HPDE6-E6E7 (cell line): ENCODE results near the gene BBIP1.
"Not testable (repeated sequence)": the region's sequence is repeated elsewhere in the genome, so short reads cannot be mapped to it uniquely, and the experiment has no call there.

ENCODE experiments used
- DNase-seq: peaks from one replicate; pipeline ENCODE4 v3.0.0; 2011; ENCODE audit warnings: missing footprints; ENCODE audit errors: extremely low spot score

The BBIP1 gene

DNA sequence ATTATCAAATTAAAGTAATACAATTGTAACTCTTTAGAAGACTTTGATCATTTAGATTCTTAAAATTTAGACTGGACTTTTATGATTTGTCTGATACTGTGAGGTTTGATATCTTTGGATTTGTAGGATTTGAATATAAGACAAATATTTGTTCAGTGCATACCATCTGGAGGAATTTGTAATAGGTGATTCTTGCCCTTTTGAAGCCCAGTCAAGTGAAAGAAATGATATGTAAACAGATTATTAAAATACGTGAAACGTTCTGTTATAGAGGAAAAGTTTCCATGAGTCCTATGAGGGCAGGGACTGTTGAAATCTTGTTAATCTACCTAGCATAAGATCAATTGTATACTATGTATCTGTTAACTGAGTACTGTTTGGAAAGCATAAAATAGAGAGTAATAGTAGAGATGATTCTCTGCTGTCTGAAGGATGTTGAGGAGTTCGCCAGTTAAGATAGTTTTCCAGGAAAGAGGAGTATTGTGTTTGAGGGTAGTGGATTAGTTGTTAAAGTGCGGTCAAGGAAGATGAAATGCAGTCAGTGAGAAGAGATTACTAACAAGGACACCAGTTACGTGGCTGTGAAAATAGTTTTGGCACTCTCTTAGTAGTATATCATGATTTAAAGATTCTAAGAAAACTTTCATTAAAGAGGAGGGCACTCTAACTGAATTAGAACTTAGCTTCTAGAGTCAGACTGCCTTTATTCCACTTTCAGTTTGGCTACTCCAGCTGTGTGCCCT is 32.9 kb downstream of the BBIP1 start:
- no peak for DNase-seq

DNA sequence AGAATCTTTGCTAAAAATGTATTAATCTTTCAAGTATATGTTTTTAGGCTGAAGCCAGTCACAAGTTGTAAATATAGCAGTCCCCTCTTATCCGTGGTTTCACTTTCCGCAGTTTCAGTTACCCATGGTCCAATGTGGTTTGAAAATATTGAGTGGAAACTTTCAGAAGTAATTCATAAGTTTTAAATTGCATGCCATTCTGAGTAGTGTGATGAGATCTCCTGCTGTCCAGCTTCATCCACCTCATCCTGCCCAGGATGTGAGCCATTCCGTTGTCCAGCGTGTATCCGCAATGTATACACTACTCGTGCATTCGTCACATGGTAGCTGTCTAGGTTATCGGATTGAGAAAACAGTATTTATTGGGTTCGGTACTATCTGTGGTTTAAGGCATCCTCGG is 35.1 kb downstream of the BBIP1 start:
- no peak for DNase-seq

DNA sequence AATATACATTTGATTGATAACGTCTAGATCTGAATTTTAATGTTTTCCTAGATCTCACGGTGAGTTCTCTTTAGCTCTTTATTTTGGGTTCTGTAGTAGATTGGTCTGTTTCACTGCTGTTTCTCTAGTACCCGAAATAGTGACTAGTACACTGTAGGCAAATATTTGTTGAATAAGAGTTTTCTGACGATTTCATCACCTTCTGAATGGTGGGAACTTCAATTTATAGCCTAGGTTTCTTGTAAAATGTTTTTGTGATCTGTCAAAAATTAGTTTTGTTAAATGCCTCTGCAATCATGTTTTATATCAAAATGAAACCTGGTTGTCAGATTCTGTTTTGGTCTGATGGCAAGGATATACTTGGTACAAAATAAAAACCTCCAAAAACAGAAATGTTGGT is 37.1 kb downstream of the BBIP1 start:
- no peak for DNase-seq

DNA sequence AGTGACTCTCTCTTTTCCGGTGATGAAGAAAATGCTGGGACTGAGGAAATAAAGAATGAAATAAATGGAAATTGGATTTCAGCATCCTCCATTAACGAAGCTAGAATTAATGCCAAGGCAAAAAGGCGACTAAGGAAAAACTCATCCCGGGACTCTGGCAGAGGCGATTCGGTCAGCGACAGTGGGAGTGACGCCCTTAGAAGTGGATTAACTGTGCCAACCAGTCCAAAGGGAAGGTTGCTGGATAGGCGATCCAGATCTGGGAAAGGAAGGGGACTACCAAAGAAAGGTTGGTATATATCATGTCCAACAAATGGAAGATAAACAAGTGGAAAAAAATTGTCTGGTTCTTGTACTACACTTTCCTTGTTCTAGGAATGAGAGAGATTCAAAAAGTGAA is 37.7 kb downstream of the BBIP1 start:
- no peak for DNase-seq

DNA sequence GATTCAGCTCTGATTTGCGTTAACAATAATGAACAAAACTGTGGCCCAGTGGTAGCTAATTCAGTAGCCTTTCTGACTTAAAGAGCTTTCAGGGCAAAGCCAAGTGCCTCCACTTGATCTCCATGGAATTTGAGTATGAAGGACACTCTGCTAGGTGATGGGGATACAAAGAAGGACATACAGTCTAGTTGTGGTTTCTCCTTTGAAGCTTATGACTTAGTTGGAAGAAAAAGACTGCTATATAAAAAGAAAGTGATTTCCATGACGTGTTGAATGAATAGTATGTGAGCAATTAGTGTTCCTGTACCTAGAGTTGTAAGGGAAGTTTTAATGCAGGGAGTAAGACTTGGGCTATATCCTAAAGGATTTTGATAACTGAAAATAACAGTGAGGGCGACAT is 39.0 kb downstream of the BBIP1 start:
- DNase-seq, result no peak

DNA sequence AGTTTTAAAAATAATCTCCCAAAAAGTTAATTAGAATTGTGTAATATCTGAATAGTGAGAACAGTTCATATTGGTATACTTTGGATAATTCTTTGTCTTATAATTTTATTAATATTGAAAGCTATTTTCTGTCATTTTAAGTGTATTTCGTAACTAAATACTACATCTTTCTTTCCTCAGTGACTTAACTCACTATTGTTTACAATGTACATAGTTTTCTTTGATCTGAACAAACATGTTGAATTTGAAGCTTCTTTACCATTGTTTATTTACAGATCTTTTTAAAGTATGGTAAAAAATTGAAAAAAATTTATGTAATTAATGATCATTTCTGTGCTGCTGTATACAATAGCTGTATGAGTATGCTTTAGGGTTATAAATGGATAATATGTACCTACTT is 42.2 kb downstream of the BBIP1 start:
- DNase-seq, result no peak

DNA sequence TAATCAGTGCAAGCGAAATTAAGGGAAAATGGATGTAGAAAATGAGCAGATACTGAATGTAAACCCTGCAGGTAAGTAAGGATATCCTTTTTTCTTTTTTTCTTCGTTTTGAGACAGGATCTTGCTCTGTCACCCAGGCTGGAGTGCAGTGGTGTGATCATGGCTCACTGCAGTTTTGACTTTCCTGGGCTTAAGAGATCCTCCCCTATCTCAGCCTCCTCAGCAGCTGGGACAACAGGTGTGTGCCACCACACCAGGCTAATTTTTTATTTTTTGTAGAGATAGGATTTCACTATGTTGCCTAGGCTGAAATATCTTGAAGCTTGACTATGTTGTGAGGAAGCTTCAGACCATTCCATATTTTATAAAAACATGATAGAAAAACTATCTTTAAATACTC is 43.0 kb downstream of the BBIP1 start:
- DNase-seq, result no peak

DNA sequence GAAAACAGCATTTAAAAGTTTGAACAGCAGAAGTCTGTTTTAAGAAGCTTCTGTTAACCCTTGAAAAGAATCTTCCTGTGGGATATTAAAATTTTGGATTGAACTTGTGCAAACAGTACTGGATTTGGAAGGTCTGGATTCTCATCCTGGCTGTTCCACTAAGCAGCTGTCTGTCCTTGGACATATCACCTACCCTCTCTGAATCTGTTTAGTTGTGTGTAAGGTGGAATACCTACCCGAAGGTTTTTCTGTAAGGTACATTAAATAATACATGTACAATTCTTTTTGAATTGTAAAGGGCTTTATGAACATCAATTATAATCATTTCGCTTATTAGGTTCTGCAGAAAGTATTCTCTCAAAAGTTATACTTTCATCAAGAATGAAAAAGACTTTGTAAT is 45.0 kb downstream of the BBIP1 start:
- no peak for DNase-seq

DNA sequence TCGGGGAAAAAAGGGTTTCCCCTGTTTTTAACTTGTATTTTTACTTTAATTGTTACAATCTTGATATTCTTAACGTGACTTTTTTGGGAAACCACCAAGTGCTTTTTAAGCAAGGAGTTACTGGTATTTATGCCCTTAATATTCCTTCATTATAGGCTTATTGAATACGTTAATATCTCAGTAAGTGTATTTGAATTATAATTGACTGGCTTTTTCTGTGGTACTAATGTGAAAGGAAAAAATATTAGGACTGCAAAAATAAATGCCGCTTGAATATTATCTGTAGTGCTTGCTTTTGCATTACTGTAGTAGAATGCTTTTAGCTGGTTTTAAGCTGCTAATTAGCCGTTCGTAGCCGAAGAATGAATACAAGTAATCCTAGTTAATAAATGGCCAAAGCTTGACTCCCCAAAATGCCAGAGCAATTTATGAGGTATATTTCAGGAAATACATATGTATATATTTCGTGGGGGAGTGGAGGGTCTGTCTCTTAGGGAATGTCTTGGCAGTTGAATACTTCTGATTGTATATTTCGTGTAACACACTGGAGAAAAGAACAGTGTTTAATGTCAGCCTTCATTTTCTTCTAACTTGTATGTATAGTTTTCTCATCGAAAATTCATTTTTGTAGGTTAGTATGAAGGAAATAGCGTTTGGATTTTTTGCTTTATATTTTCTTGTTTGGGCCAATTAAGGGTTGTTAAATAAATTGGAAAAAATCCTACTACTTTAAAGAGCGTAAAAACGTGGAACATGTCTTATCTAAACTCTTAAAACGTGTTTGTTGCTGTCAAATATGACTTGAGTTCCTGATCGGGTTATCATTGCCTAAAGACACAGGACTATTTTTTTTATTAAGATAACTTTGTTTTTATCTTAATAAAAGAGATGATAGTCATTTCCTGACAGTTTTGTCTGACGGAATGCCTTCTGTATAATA is 45.7 kb downstream of the BBIP1 start:
- DNase-seq, result no peak

DNA sequence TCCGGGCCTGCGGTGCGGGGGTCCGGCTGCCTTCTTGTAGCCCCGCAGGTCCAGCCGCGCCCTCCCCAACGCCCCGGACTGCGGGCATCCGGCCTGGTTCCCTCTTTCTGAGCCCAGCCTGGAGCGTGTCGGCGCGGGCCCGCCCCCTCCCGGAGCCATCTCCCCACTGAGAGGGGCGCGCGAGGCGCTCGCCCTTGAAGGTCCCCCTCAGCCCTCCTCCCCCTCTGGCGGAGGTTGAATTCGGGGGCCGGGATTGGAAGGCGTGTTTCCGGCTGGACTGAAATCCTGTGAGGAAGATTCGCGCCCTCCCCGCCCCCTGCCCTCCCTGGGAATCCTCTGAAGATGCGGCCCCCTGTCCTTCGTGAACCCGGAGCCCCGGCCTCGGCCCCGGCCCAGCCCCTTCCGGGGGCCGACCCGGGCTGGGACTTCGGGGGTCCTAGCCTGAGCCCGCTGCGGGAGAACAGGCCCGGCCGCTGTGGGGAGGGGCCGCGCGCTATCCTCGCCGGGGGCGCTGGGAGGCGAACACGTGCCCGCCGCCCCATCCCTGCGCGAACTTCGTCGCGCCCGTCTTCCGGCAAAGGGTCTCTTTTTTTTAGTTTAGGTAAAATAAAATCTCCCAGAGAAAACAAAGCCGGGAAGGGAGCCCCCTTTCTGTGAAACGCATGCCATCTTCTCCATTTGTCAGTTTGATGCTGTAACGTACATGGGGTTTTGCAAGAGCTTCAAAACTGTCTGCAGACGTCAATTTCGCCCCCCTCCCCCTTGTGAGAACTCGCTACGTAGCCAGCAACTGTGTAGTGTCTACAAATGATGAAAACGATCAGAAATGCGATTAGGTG is 46.6 kb downstream of the BBIP1 start:
- DNase-seq, result no peak

DNA sequence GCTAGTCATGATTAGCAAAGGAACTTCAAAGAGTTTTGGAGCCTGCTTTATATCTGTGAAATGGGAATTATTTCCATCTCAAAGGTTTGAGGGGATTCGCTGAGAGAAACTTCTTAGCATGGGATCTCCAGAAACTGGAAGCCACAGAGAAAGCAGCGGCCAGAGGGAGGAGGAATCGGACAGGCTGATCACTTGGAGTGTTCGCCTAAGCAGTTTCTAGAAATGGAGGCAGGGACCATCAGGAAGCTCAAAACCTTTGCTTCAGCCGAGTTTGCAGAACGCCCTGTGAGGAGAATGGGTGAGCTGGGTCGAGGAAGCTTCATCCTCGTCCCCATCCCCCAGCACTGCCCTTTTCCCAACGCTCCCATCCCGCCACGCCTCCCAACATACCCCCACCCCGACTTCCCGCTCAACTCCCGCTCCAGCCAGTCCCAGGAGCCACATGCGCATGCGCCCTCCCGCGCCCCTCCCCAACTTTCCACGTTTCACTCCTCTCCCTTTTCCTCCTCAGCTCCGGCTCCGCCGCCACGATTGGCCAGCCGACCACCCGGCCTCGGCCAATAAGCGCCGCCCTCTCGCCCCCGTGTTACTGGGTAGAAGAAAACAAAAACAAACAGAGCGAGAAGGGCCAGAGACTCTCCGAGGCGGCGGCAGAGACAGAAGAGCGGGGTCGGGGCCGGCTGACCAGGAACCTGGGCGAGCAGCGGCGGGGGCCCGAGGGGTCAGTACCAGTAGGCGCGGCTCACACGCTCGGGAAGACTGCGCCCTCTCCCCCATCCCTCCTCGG is 47.5 kb downstream of the BBIP1 start, which contains the start of gene PDCD4:
Gene PDCD4, plus strand, starts transcription at position 631 of the 787 bp plus-strand sequence. CDS start 4,100 bp downstream, outside the sequence.
- DNase-seq, result peak; percentile 90

DNA sequence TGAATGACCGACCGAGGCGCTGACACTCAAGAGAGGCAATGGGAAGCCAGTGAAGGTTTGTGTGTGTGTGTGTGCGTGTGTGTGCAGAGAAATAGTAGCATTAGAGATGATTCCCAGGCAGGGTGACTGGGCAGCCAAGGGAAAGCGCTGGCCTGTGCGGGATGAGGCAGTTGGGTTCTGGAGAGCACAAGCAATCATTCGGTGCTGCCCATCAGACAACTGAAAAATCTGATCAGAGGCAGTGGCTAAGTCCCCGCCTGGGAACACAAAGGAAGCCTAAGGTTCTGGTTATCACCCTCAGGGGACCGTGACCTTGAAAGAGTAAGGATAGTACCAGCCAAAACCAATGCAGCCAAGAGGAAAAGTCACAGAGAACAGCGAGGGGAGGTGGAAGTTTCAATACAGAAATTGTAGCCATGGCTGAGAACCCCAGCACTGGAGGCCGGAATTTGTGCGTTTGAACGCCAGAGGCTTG is 48.1 kb downstream of the BBIP1 start:
- DNase-seq, result no peak

DNA sequence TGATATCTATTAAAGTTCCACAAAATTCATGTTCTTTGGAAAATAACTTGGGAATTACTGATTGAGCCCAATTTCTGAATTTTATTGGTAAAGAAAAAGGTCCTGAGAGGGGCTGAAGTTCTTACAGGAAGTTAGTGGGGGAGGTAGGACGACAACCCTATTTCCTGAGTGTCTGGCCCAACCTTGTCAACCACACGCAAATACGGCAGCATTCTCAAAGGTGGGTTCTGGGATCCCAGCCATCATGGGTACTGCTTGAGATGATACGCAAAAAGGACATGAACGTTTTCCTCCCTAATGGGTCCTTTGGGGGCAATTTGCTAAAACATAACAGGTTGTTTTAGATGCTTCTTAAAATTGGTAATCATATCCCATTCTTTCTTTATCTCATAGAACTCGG is 50.0 kb downstream of the BBIP1 start:
- no peak for DNase-seq

DNA sequence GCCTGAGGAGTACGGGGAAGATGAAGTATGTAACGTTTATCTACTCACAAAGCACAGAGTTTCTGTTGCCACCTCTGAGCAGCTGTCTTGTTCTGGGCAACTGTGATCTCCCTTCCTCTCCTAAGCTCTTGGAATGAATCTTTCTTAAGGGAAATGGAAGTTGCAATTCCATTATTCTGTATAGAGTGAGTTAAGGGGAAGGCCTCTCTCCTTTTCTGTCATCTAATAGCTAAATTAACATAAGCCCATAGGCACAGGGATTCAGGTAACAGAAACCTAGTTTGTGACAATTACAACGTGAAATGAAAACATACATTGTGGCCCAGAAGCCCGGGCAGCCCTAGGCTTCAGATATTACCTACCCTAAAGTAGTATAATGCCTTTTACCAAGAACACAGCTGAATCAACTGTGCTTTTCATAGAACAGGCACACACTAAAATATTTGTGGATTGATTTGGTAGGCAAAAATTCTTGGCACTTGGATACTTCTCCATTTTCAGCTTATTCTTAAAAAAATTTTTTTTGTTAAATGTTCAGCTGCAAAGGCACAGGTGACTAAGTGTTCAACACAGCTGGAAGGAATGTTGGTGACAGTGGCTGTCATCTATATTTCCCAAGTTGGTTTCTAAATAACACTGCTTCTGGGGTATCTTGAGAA is 51.0 kb downstream of the BBIP1 start:
- DNase-seq, result no peak

DNA sequence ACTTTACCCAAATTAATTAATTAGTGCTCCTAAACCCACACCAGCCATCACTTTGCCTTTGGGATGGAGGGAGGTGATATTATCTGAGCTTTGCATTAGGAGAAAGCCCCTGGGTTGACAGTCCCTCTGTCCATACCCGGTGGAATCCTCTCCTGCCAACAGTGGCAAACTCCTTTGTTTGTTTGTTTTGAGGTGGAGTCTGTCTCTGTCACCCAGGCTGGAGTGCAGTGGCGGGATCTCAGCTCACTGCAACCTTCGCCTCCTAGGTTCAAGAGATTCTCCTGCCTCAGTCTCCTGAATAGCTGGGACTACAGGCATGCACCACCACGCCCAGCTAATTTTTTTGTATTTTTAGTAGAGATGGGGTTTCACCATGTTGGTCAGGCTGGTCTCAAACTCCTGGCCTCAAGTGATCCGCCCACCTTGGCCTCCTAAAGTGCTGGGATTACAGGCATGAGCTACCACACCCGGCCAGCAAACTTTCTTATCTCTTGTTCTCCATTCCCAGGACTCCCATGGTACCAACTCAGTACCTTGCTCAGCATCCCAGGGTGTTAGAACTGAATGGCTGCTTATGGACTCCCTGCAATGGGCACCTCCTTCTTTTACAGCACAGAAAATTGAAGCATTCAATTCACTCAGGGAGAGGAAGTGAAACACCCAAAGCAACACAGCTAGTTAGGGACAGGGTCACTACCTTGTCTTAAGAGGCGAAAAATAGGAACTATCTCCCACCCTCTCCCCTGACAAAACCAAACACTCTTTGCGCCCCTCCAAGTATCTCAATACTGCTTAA is 51.8 kb downstream of the BBIP1 start:
- DNase-seq, result not testable (repeated sequence)

DNA sequence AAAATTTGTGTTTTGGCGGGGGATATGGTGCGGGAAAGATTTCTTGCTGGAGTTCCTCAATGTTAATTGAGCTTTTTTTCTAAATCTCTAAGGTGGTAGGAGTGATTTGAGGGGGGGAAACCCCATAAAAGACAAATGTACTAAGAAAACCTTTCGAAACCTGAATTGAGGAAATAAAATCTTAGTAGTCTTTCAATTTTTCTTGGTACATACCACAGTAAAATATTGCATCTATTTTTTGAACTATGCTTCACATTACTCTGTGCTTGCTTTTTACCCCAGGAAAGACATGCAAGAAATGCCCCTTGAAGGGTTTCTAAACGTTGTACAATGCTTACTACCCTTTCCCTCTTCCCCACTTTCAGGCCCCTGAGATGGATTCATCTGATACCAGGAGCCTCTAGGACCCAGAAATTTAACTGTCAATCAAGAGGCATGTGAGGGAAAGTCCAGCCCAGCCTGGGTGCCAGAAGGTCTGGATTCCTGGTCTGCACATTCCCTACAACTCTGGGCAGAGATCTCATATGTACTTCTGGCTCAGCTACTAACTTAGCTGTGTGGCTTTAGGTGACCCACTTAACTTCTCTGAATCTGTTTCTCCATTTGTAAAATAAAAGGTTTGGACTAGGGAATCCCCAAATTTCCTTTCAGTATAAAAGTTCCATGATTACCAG is 53.0 kb downstream of the BBIP1 start:
- no peak for DNase-seq

DNA sequence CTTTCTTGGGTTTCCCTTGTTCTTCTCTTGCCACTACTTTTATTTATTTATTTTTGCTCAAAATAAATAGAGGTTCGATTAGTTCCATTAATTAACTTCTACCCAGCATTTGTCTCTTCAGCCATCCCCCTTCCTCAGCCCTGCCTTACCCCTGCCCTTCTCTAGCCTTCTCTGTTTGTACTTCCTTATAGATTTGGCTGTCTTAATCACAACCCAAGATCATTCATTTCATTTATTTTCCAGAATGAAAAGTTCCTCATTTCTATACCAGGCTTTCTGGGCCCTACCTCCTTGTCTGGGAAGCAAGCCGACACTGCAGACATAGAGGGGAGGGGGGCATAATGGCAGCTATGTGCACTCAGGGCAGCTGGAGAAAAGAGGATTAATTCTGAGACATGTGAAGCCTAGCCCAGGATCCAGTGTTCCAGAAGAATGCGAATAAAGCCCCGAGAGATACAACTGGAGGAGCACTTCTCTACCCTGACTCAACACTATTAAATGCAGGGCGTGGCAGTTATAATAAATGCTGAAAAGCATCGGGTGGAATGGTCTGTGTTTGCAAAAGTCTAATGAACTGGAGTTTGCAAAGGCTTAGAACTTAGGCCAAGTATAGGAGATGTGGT is 53.7 kb downstream of the BBIP1 start:
- no peak for DNase-seq

DNA sequence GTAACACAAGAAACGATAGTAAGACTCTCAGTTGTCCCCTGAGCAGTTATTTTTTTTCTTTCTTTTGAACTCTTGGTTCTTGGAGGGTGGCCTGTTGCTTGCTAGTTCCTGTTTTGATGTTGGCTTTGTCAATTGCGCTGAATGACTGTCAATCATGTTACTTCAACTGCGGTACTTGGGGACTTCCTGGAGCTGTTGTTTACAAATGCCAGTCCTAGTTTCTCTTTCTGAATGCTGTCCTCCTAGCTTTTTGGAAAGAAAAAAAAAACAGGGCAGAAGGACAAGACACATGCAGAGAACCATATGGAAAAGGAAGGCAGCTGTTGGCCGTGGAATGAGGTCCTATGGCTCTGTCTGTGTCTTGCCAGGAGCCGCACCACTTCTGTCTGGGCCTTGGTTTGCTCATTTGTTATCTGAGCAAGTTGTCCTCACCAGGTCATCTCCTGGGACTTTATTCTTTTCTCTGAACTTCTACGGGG is 54.3 kb downstream of the BBIP1 start:
- DNase-seq, result no peak
